Activated CD8-positive, alpha-beta memory T cell treated with anti-CD3 and anti-CD28 coated beads for 1 hour (primary cell): ENCODE measurements around the gene PREX1.
"Not testable (repeated sequence)": the region's sequence is repeated elsewhere in the genome, so short reads cannot be mapped to it uniquely, and the experiment has no call there.

Source experiments
- DNase-seq, 2 donors: peaks; one replicate each; pipeline ENCODE4 v3.0.0-alpha.2; 2020; ENCODE audit warnings: low read depth in 1 of 2; ENCODE audit errors: extremely low read depth in 1 of 2

Gene PREX1

GRCh38 chr20:48812600-48813445 lies 15.0 kb downstream of the PREX1 start:
- DNase-seq, result no peak

GRCh38 chr20:48812114-48812513 lies 15.7 kb downstream of the PREX1 start:
- not testable (repeated sequence) for DNase-seq

GRCh38 chr20:48809673-48810072 lies 18.1 kb downstream of the PREX1 start:
- no peak for DNase-seq

- no peak for DNase-seq
Observed at GRCh38 chr20:48808382-48809034, 19.3 kb downstream of the PREX1 start.

GRCh38 chr20:48807586-48808381 lies 20.0 kb downstream of the PREX1 start:
- DNase-seq, result no peak

- no peak for DNase-seq
Observed at GRCh38 chr20:48807051-48807450, 20.7 kb downstream of the PREX1 start.

GRCh38 chr20:48805716-48806115 lies 22.1 kb downstream of the PREX1 start:
- DNase-seq, result no peak

GRCh38 chr20:48805286-48805685 lies 22.5 kb downstream of the PREX1 start:
- no peak for DNase-seq

GRCh38 chr20:48804300-48804980 lies 23.4 kb downstream of the PREX1 start:
- DNase-seq, result no peak

GRCh38 chr20:48803176-48804053 lies 24.4 kb downstream of the PREX1 start:
- no peak for DNase-seq

GRCh38 chr20:48802647-48803046 lies 25.2 kb downstream of the PREX1 start:
- no peak for DNase-seq

GRCh38 chr20:48802216-48802615 lies 25.6 kb downstream of the PREX1 start:
- DNase-seq, result no peak

GRCh38 chr20:48801197-48801596 lies 26.6 kb downstream of the PREX1 start:
- no peak for DNase-seq

GRCh38 chr20:48800177-48800576 lies 27.6 kb downstream of the PREX1 start:
- no peak for DNase-seq

GRCh38 chr20:48799328-48800105 lies 28.3 kb downstream of the PREX1 start:
- no peak for DNase-seq

- no peak for DNase-seq
Observed at GRCh38 chr20:48797850-48798747, 29.7 kb downstream of the PREX1 start.

GRCh38 chr20:48797275-48797825 lies 30.4 kb downstream of the PREX1 start:
- DNase-seq, result no peak

GRCh38 chr20:48795732-48796131 lies 32.1 kb downstream of the PREX1 start:
- DNase-seq, result no peak
